GM23338 (cell line): ENCODE measurements around the gene CADPS2.

Experiments used
- CREB1 ChIP-seq: fragments of 250-450 bp; sonication (Bioruptor Pico); IDR thresholded peaks from 2 replicates; pipeline ENCODE4 v1.5.0; 2020; ENCODE audit warnings: low read depth, mild to moderate bottlenecking, moderate library complexity
- CTCF ChIP-seq, 2 experiments: fragments of 200-600 bp in 1 of 2; sonication (generic) in 1 of 2; conservative IDR thresholded peaks; 2 replicates each; pipeline versions ENCODE4 v1.5.1 to v1.6.1; 2016 to 2017; ENCODE audit warnings: antibody characterized with exemption in 2 of 2, low read depth in 2 of 2, mild to moderate bottlenecking in 2 of 2, moderate library complexity in 1 of 2
- ETS1 ChIP-seq: IDR thresholded peaks from 2 replicates; pipeline ENCODE4 v1.6.1; 2016; ENCODE audit warnings: antibody characterized with exemption
- EZH2 ChIP-seq: fragments of 200-600 bp; sonication (generic); IDR thresholded peaks from one replicate; pipeline ENCODE4 v1.8.0; 2017; ENCODE audit warnings: antibody characterized with exemption, mild to moderate bottlenecking, low read depth; ENCODE audit not compliant: unreplicated experiment
- EZH2phosphoT487 ChIP-seq: fragments of 200-600 bp; sonication (generic); IDR thresholded peaks from one replicate; pipeline ENCODE4 v1.8.1; 2018; ENCODE audit warnings: antibody characterized with exemption; ENCODE audit not compliant: unreplicated experiment
- JUNB ChIP-seq: IDR thresholded peaks from one replicate; pipeline ENCODE4 v1.6.1; 2016; ENCODE audit warnings: antibody characterized with exemption; ENCODE audit not compliant: unreplicated experiment
- POLR2AphosphoS5 ChIP-seq: IDR thresholded peaks from 2 replicates; pipeline ENCODE4 v1.6.1; 2016; ENCODE audit warnings: antibody characterized with exemption, low read depth
- REST ChIP-seq: IDR thresholded peaks from one replicate; pipeline ENCODE4 v1.6.1; 2018; ENCODE audit warnings: antibody characterized with exemption; ENCODE audit not compliant: unreplicated experiment
- ZNF114 ChIP-seq: fragments of 250-450 bp; sonication (Bioruptor Pico); IDR thresholded peaks from 2 replicates; pipeline ENCODE4 v1.5.0; 2020; ENCODE audit warnings: mild to moderate bottlenecking, moderate library complexity
- ZNF331 ChIP-seq: fragments of 250-450 bp; sonication (Bioruptor Pico); IDR thresholded peaks from 2 replicates; pipeline ENCODE4 v1.5.0; 2020; ENCODE audit warnings: low read depth, mild to moderate bottlenecking, moderate library complexity
- ZNF462 ChIP-seq: fragments of 250-450 bp; sonication (Bioruptor Pico); IDR thresholded peaks from 2 replicates; pipeline ENCODE4 v1.5.0; 2020; ENCODE audit warnings: mild to moderate bottlenecking, moderate library complexity

- TF ChIP-seq CTCF (conservative IDR thresholded peaks at IDR 0.05; ENCODE audit: low read depth in 2 of 2), result no peak
- no peak for TF ChIP-seq CREB1 (CRISPR knock-in tag)
- no peak for TF ChIP-seq EZH2
- no peak for TF ChIP-seq POLR2AphosphoS5
- TF ChIP-seq EZH2phosphoT487, result no peak
- no peak for TF ChIP-seq REST
- TF ChIP-seq ETS1, result no peak
- no peak for TF ChIP-seq JUNB
- TF ChIP-seq ZNF462 (CRISPR knock-in tag), result no peak
- no peak for TF ChIP-seq ZNF331
- no peak for TF ChIP-seq ZNF114 (CRISPR knock-in tag)
Measured at GRCh38 chr7:122764902-122765301, 121.4 kb downstream of the CADPS2 start.
